Choroid plexus epithelial cell (primary cell): ENCODE results near the gene PRRT4.
A peak's percentile ranks its signal among the peaks of the same experiment; 100 is the strongest.

Experiments
- DNase-seq: peaks from one replicate; pipeline ENCODE4 v3.0.0-alpha.2; 2010; ENCODE audit warnings: low read depth
- H3K4me3 ChIP-seq: 2 replicates; pipeline ENCODE4 v1.5.1; 2011; ENCODE audit warnings: low read depth, mild to moderate bottlenecking, control low read depth, low read length, moderate library complexity
- TF ChIP-seq, protein P1 (sequence below): conservative IDR thresholded peaks from 2 replicates; pipeline ENCODE4 v1.5.1; 2011; ENCODE audit warnings: low read depth, mild to moderate bottlenecking, control low read depth, inconsistent platforms, low read length, moderate library complexity

The PRRT4 gene

GRCh38 chr7:128388145-128388485 is 26.6 kb upstream of the PRRT4 start:
- TF ChIP-seq, protein P1, sequence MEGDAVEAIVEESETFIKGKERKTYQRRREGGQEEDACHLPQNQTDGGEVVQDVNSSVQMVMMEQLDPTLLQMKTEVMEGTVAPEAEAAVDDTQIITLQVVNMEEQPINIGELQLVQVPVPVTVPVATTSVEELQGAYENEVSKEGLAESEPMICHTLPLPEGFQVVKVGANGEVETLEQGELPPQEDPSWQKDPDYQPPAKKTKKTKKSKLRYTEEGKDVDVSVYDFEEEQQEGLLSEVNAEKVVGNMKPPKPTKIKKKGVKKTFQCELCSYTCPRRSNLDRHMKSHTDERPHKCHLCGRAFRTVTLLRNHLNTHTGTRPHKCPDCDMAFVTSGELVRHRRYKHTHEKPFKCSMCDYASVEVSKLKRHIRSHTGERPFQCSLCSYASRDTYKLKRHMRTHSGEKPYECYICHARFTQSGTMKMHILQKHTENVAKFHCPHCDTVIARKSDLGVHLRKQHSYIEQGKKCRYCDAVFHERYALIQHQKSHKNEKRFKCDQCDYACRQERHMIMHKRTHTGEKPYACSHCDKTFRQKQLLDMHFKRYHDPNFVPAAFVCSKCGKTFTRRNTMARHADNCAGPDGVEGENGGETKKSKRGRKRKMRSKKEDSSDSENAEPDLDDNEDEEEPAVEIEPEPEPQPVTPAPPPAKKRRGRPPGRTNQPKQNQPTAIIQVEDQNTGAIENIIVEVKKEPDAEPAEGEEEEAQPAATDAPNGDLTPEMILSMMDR: no peak
- no peak for DNase-seq
- H3K4me3 ChIP-seq: no peak overlapping the region

DNA sequence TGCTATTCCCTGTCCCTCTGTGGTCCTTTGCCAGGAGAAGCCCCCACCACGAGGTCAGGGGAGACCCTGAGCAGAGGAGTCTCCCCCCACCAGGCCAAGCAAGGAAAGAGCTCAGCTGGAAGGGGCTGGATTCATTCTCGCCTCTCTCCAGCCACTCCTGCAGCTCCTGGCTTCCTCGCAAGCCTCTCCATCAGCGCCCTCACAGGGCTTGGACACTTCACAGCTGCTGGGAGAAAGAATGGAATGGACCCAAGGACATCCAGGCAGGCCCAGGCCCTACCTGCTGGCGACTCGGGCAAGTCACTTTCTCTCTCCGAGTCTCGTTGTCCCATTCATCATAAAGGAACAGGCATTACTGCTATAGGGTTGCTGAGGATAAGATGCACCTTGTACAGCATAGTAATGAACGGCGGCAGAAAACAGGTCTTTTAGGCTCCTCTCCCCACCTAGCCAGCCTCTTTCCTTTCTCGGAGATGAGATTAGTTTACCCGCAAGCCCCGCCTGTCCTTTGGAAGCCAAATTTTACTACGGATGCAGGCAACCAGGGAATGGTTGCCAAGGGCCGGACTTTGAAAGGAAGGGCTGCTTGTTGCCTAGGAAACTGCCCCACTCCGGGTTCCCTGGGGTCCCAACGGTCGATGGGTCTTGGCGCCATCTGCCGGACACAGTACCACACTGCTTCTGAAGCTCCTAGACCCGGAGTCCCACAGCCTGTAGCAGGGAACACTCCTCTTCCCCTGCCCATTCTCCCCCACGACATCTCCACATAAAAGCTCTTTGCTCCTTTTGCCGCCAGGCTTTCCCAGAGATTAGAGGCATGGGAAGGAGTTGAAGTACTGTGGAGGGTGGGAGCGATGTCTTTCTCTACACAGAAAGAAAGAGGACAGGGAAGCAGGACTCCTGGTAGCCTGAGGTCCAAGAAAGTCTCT is 26.0 kb upstream of the PRRT4 start:
- DNase-seq: peak; percentile 79
- TF ChIP-seq, protein P1: peak; percentile 91
- no peak overlapping the region for H3K4me3 ChIP-seq

GRCh38 chr7:128385988-128386925 is 24.8 kb upstream of the PRRT4 start:
- peak; percentile 28 for DNase-seq
- no peak overlapping the region for H3K4me3 ChIP-seq
- TF ChIP-seq, protein P1: no peak

DNA sequence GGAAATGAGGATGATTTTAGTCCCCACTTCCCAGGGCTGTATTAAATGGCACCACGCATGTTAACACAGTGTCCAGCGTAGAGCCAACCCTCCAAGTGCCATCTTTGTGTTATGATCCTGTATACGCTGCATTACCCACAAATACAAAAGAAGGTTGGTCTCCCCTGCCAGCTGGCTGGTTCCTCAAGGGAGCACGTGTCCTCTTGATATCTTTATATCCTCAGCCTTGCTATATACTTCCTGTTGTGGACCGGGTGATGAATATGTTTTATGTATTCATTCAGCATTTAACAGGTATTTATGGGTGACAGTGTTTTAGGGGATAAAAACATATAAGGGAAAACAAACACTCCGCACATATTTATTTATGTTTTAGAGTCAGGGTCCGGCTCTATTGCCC is 23.2 kb upstream of the PRRT4 start:
- TF ChIP-seq, protein P1: no peak
- H3K4me3 ChIP-seq: no peak overlapping the region
- no peak for DNase-seq

GRCh38 chr7:128383776-128384175 is 22.3 kb upstream of the PRRT4 start:
- TF ChIP-seq, protein P1: no peak
- H3K4me3 ChIP-seq: no peak overlapping the region
- DNase-seq: no peak

GRCh38 chr7:128381161-128381821 is 19.8 kb upstream of the PRRT4 start:
- no peak for DNase-seq

More at GRCh38 chr7:128381161-128381821, 19.8 kb upstream of the PRRT4 start:
- TF ChIP-seq, protein P1: peak; percentile 62
- H3K4me3 ChIP-seq: no peak overlapping the region
